WTC11 (cell line): ENCODE measurements around the gene SYNM.

Experiments used
- CTCF ChIP-seq: fragments of 200-600 bp; IDR thresholded peaks from 2 replicates; pipeline ENCODE4 v1.8.0; 2022; ENCODE audit warnings: antibody characterized with exemption
- E2F4 ChIP-seq: sonication (generic); formaldehyde crosslinking; IDR thresholded peaks from 2 replicates; pipeline ENCODE4 v1.8.1; 2022; ENCODE audit warnings: low read depth, mild to moderate bottlenecking, moderate library complexity, missing genetic modification reagents, borderline replicate concordance
- E2F5 ChIP-seq: sonication (generic); formaldehyde crosslinking; IDR thresholded peaks from 2 replicates; pipeline ENCODE4 v1.8.1; 2022; ENCODE audit warnings: mild to moderate bottlenecking, moderate library complexity, missing genetic modification reagents
- ELF4 ChIP-seq: sonication (generic); formaldehyde crosslinking; IDR thresholded peaks from 2 replicates; pipeline ENCODE4 v1.8.1; 2022; ENCODE audit warnings: low read depth, mild to moderate bottlenecking, moderate library complexity, missing genetic modification reagents
- EMX1 ChIP-seq: fragments of 250-450 bp; sonication (Bioruptor Pico); IDR thresholded peaks from 2 replicates; pipeline ENCODE4 v1.8.0; 2021; ENCODE audit warnings: mild to moderate bottlenecking
- FOXK1 ChIP-seq: sonication (generic); formaldehyde crosslinking; IDR thresholded peaks from 2 replicates; pipeline ENCODE4 v1.8.0; 2022; ENCODE audit warnings: mild to moderate bottlenecking, moderate library complexity, missing genetic modification reagents
- MAX ChIP-seq: sonication (generic); formaldehyde crosslinking; IDR thresholded peaks from 2 replicates; pipeline ENCODE4 v1.8.0; 2022; ENCODE audit warnings: mild to moderate bottlenecking, missing genetic modification reagents
- NR1H2 ChIP-seq: sonication (generic); formaldehyde crosslinking; IDR thresholded peaks from 2 replicates; pipeline ENCODE4 v1.9.0; 2021; ENCODE audit warnings: mild to moderate bottlenecking, moderate library complexity, missing genetic modification reagents
- NR3C1 ChIP-seq: sonication (generic); formaldehyde crosslinking; conservative IDR thresholded peaks from 2 replicates; pipeline ENCODE4 v1.8.1; 2023; ENCODE audit warnings: low read depth, mild to moderate bottlenecking, missing genetic modification reagents
- TCF7 ChIP-seq: sonication (generic); formaldehyde crosslinking; IDR thresholded peaks from 2 replicates; pipeline ENCODE4 v1.8.0; 2022; ENCODE audit warnings: mild to moderate bottlenecking, low read depth, missing genetic modification reagents, moderate library complexity
- ZNF512 ChIP-seq: sonication (generic); formaldehyde crosslinking; IDR thresholded peaks from 2 replicates; pipeline ENCODE4 v1.8.1; 2022; ENCODE audit warnings: missing genetic modification reagents, borderline replicate concordance

- TF ChIP-seq TCF7 (CRISPR knock-in tag) (no peak), E2F5 (no peak), MAX (CRISPR knock-in tag) (no peak), ELF4 (CRISPR knock-in tag) (no peak), FOXK1 (CRISPR knock-in tag) (no peak), CTCF (no peak), ZNF512 (CRISPR knock-in tag) (no peak), NR1H2 (CRISPR knock-in tag) (no peak), EMX1 (CRISPR knock-in tag) (no peak), E2F4 (no peak), NR3C1 (CRISPR knock-in tag) (no peak)
Measured at GRCh38 chr15:99057697-99058420, 47.0 kb upstream of the SYNM start.
